WERI-Rb-1 (cell line): ENCODE data around the gene TBCD.
A peak's percentile ranks its signal among the peaks of the same experiment; 100 is the strongest.

Experiments
- DNase-seq: peaks from one replicate; pipeline ENCODE4 v3.0.0-alpha.2; 2020
- H3K27ac ChIP-seq: fragments of 250-450 bp; sonication (Bioruptor Pico); 2 replicates; pipeline ENCODE4 v1.5.1; 2020; ENCODE audit warnings: mild to moderate bottlenecking, moderate library complexity
- H3K27me3 ChIP-seq: fragments of 250-450 bp; sonication (Bioruptor Pico); 2 replicates; pipeline ENCODE4 v1.5.1; 2021; ENCODE audit warnings: mild to moderate bottlenecking, low read depth, moderate library complexity; ENCODE audit not compliant: insufficient read depth, severe bottlenecking
- H3K36me3 ChIP-seq: fragments of 250-450 bp; sonication (Bioruptor Pico); 2 replicates; pipeline ENCODE4 v1.5.1; 2020; ENCODE audit warnings: mild to moderate bottlenecking, moderate library complexity
- H3K4me3 ChIP-seq: 2 replicates; pipeline ENCODE4 v1.5.1; 2011; ENCODE audit warnings: low read depth, mild to moderate bottlenecking, control low read depth, low read length
- H3K9me3 ChIP-seq: fragments of 250-450 bp; sonication (Bioruptor Pico); 2 replicates; pipeline ENCODE4 v1.5.1; 2021; ENCODE audit warnings: mild to moderate bottlenecking, moderate library complexity; ENCODE audit not compliant: severe bottlenecking
- TF ChIP-seq, protein P1 (sequence below): IDR thresholded peaks from 2 replicates; pipeline ENCODE4 v1.5.1; 2011; ENCODE audit warnings: low read depth, mild to moderate bottlenecking, control low read depth, inconsistent platforms, low read length

TBCD gene

DNA sequence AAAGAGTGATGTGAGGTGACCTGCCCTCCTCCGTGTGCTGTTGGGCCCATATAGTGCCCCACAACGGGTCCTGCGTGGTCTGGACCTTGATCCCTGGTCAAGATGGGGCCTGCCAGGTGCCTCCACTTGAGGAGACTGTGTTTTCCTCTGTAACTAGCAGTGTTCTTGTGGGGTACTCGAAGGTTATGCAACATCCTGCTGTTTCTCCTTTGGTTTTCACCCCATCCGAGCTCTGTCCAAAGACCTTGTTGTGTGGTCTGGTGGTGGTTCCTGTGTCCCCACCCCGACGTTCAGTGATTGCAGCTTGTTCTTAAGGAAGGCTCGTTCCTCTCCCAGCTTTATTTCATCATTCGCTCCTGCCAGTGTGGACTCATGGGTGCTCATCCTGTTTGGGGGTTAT is 126.7 kb downstream of the TBCD start:
- Histone ChIP-seq H3K27ac (no peak overlapping the region), H3K27me3 (no peaks in the 10 kb centered on the region), H3K4me3 (no peak overlapping the region), H3K36me3 (peaks cover 56% of the 10 kb centered on the region), H3K9me3 (no peaks in the 10 kb centered on the region)
- DNase-seq, result no peak
- TF ChIP-seq, protein P1, sequence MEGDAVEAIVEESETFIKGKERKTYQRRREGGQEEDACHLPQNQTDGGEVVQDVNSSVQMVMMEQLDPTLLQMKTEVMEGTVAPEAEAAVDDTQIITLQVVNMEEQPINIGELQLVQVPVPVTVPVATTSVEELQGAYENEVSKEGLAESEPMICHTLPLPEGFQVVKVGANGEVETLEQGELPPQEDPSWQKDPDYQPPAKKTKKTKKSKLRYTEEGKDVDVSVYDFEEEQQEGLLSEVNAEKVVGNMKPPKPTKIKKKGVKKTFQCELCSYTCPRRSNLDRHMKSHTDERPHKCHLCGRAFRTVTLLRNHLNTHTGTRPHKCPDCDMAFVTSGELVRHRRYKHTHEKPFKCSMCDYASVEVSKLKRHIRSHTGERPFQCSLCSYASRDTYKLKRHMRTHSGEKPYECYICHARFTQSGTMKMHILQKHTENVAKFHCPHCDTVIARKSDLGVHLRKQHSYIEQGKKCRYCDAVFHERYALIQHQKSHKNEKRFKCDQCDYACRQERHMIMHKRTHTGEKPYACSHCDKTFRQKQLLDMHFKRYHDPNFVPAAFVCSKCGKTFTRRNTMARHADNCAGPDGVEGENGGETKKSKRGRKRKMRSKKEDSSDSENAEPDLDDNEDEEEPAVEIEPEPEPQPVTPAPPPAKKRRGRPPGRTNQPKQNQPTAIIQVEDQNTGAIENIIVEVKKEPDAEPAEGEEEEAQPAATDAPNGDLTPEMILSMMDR, result no peak

DNA sequence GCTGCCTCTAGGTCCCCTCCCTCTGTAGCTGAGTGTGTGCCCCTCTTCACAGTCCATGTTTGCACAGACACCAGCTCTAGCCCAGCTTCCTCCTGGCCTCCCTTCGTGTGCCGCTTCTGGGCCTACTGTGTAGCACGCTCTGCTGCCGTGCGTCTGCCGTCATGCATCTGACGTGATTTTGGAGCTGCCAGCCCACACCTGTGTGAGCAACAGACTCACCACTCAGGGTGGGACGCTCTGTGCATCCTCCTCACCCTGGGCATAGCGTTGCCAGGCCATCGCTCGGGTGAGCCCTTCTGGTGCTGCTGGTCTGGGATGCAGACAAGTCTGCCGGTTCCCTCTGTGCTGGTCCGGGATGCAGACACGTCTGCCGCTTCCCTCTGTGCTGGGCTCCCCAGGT is 127.4 kb downstream of the TBCD start:
- DNase-seq, result no peak
- H3K36me3 ChIP-seq, result peaks cover 59% of the 10 kb centered on the region
- no peak overlapping the region for H3K4me3 ChIP-seq
- no peak overlapping the region for H3K27ac ChIP-seq
- no peaks in the 10 kb centered on the region for H3K27me3 ChIP-seq
- no peaks in the 10 kb centered on the region for H3K9me3 ChIP-seq
- TF ChIP-seq, protein P1, result no peak

DNA sequence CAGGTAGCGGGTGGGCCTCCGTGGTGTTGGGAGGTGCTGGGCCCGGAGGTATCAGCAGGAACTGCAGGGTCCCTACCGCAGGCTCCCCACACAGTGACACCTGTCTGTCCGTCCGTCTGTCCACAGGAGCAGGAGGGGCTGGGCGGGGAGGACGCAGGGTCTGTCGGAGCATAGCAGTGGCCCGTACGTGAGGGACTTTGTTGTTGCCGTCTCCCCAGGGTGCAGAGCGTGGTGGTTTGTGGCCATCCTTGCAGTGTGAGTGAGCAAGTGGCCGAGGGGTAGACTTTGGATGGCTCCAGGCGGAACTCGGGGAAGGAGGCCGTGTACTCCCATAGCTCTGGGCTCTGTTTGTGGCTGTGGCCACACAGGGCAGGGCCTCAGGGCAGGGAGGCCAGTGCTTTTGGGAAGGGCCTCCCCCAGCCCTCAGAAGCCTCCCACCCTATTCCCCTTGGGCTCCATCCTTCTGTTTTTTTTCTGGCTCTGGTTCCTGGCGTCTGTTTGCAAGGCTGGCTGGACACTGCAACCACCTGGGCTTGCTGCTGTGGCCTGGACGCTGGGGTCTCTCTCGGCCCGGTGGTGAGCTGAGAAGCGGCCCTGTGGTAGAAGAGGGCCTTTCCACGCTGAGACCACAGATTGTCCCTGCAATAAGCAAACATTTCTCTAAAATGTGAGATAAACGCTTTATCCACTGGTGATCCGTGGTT is 128.9 kb downstream of the TBCD start:
- H3K27me3 ChIP-seq, result no peaks in the 10 kb centered on the region
- H3K4me3 ChIP-seq, result no peak overlapping the region
- DNase-seq, result no peak
- no peak overlapping the region for H3K27ac ChIP-seq
- peaks cover 61% of the 10 kb centered on the region for H3K36me3 ChIP-seq
- TF ChIP-seq, protein P1, result no peak
- no peaks in the 10 kb centered on the region for H3K9me3 ChIP-seq

DNA sequence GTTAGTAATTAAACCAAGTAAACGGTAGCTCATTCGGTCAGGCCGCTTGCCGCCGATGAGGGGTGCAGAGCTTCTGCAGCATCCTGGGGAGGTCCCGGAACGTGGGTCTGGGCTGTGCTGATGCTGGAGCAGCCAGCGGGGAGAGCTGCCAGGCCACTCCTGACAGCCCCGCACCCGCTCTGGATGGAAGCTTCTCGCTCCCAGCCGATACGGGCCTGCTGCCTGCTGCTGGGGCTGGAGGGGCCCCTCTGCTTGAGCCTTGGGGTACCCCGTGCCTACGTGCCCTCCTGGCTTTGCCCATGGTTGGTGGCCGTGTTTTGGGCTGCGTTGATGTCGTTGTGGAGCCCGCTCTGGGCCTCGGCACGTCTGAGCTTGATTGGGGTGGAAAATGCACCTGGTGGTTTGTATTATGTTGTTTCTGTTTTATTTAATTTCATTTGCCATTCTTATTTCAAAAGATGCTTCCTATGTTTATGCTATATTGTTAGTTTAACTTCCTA is 129.5 kb downstream of the TBCD start:
- no peak overlapping the region for H3K4me3 ChIP-seq
- H3K27ac ChIP-seq, result no peak overlapping the region; the same call in 1 of the 2 replicates
- TF ChIP-seq, protein P1, result no peak
- no peaks in the 10 kb centered on the region for H3K27me3 ChIP-seq
- H3K9me3 ChIP-seq, result no peaks in the 10 kb centered on the region
- no peak for DNase-seq
- peaks cover 66% of the 10 kb centered on the region for H3K36me3 ChIP-seq

DNA sequence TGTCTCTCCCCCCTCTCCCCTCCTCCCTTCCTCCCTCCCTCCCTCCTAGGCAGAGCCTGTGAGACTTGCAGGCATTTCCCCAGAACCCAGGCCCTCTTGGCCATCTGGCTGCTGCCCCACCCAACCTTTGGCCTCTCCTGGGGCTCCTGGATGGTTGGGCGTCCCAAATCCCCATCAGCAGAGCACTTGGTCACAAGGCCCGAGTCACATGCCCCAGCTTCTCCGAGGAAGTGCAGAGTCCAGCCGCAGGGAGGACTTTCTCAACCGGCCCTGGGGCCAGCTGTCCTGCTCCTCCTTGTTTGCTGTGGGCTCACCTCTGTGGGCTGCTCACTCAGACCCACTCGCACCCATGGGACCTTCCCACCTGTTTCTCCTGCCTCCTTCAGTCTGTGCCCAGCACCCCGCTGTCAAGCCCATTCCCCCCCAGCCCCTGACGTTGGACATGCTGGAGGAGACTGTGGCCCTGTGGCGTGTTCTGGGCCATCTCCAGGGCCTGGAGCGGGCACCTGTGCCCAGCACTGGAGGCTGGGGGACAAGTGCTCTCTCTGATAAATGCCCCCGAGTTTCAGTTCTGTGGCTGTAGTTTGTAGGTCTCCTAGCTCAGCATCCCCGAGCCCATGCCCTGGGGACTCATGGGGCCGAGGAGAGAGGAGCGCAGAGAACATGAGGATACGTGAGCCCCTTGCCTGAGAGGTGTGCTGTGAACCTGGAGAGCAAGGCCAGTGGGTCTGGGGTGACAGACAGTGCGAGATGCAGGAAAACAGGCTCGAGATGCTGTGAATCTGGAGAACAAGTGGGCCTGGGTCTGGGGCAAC is 130.2 kb downstream of the TBCD start:
- TF ChIP-seq, protein P1, result no peak
- peaks cover 66% of the 10 kb centered on the region for H3K36me3 ChIP-seq

More for the DNA sequence above, 130.2 kb downstream of the TBCD start:
- Histone ChIP-seq H3K27me3 (no peaks in the 10 kb centered on the region), H3K4me3 (no peak overlapping the region), H3K9me3 (no peaks in the 10 kb centered on the region), H3K27ac (peak overlapping the region; percentile 5; the same call in 1 of the 2 replicates)
- DNase-seq, result peak; percentile 75
